GM23338 (cell line): ENCODE measurements around the gene CDC45. TPM values are rescaled to one million over a fixed set of nuclear protein-coding genes. Genes with fewer than 3 reads are reported as not detected.

Source experiments
- ATAC-seq: fragments of 200-7000 bp; cut with Tn5 transposase; 3 replicates; pipeline ENCODE4 v1.9.1; 2020
- DNase-seq: peaks from one replicate; pipeline ENCODE4 v3.0.0-alpha.2; 2015; ENCODE audit warnings: low spot score
- H2AFZ ChIP-seq: fragments of 200-600 bp; sonication (generic); 2 replicates; pipeline ENCODE4 v1.8.0; 2016; ENCODE audit warnings: antibody characterized with exemption, mild to moderate bottlenecking, moderate library complexity
- H3F3A ChIP-seq: fragments of 200-600 bp; sonication (generic); replicated peaks from 2 replicates; pipeline ENCODE4 v1.8.0; 2017; ENCODE audit warnings: antibody characterized with exemption, mixed run types, low read depth
- H3K27ac ChIP-seq: fragments of 200-600 bp; sonication (generic); 2 replicates; pipeline ENCODE4 v1.6.1; 2016; ENCODE audit warnings: low read depth
- H3K27me3 ChIP-seq: fragments of 200-600 bp; sonication (generic); 2 replicates; pipeline ENCODE4 v1.8.0; 2016; ENCODE audit warnings: mild to moderate bottlenecking, mixed run types, moderate library complexity; ENCODE audit not compliant: insufficient read depth
- H3K36me3 ChIP-seq: fragments of 200-600 bp; sonication (generic); 2 replicates; pipeline ENCODE4 v1.8.0; 2016; ENCODE audit warnings: mild to moderate bottlenecking; ENCODE audit not compliant: insufficient read depth
- H3K4me1 ChIP-seq: fragments of 200-600 bp; sonication (generic); 2 replicates; pipeline ENCODE4 v1.8.0; 2016; ENCODE audit warnings: mild to moderate bottlenecking, moderate library complexity; ENCODE audit not compliant: insufficient read depth
- H3K4me2 ChIP-seq: fragments of 200-600 bp; sonication (generic); 2 replicates; pipeline ENCODE4 v1.7.1; 2017; ENCODE audit warnings: mixed run types
- H3K4me3 ChIP-seq: fragments of 200-600 bp; sonication (generic); 2 replicates; pipeline ENCODE4 v1.6.1; 2016; ENCODE audit warnings: mixed run types
- H3K79me2 ChIP-seq: fragments of 200-600 bp; sonication (generic); replicated peaks from 2 replicates; pipeline ENCODE4 v1.8.0; 2017; ENCODE audit warnings: mild to moderate bottlenecking; ENCODE audit not compliant: insufficient read depth
- H3K9me2 ChIP-seq: fragments of 200-600 bp; sonication (generic); 2 replicates; pipeline ENCODE4 v1.8.0; 2017; ENCODE audit not compliant: insufficient read depth
- H4K20me1 ChIP-seq: fragments of 200-600 bp; sonication (generic); replicated peaks from 2 replicates; pipeline ENCODE4 v1.8.0; 2017; ENCODE audit warnings: mild to moderate bottlenecking; ENCODE audit not compliant: insufficient read depth
- H3K27ac Mint-ChIP-seq: 2 replicates; pipeline ENCODE4 v1.8.0; 2020; ENCODE audit warnings: inconsistent platforms, mild to moderate bottlenecking, moderate library complexity, mixed read lengths
- H3K27me3 Mint-ChIP-seq: 3 replicates; pipeline ENCODE4 v1.8.0; 2022; ENCODE audit warnings: low read depth, mild to moderate bottlenecking, moderate library complexity, mixed read lengths, inconsistent platforms; ENCODE audit not compliant: insufficient read depth, poor library complexity
- H3K36me3 Mint-ChIP-seq: 3 replicates; pipeline ENCODE4 v1.8.0; 2021; ENCODE audit warnings: low read depth, mild to moderate bottlenecking, inconsistent platforms, moderate library complexity, mixed read lengths
- H3K4me1 Mint-ChIP-seq: 3 replicates; pipeline ENCODE4 v1.8.0; 2020; ENCODE audit warnings: mild to moderate bottlenecking, inconsistent platforms, mixed read lengths
- H3K4me3 Mint-ChIP-seq: 3 replicates; pipeline ENCODE4 v1.8.0; 2021; ENCODE audit warnings: moderate library complexity, mild to moderate bottlenecking, inconsistent platforms, mixed read lengths
- H3K9me3 Mint-ChIP-seq: 3 replicates; pipeline ENCODE4 v1.8.0; 2020; ENCODE audit warnings: moderate library complexity, mild to moderate bottlenecking, inconsistent platforms, mixed read lengths
- CREB1 ChIP-seq: fragments of 250-450 bp; sonication (Bioruptor Pico); IDR thresholded peaks from 2 replicates; pipeline ENCODE4 v1.5.0; 2020; ENCODE audit warnings: low read depth, mild to moderate bottlenecking, moderate library complexity
- CTCF ChIP-seq, 2 experiments: fragments of 200-600 bp in 1 of 2; sonication (generic) in 1 of 2; conservative IDR thresholded peaks; 2 replicates each; pipeline versions ENCODE4 v1.5.1 to v1.6.1; 2016 to 2017; ENCODE audit warnings: antibody characterized with exemption in 2 of 2, low read depth in 2 of 2, mild to moderate bottlenecking in 2 of 2, moderate library complexity in 1 of 2
- EZH2 ChIP-seq: fragments of 200-600 bp; sonication (generic); IDR thresholded peaks from one replicate; pipeline ENCODE4 v1.8.0; 2017; ENCODE audit warnings: antibody characterized with exemption, mild to moderate bottlenecking, low read depth; ENCODE audit not compliant: unreplicated experiment
- EZH2phosphoT487 ChIP-seq: fragments of 200-600 bp; sonication (generic); IDR thresholded peaks from one replicate; pipeline ENCODE4 v1.8.1; 2018; ENCODE audit warnings: antibody characterized with exemption; ENCODE audit not compliant: unreplicated experiment
- NANOG ChIP-seq: IDR thresholded peaks from 2 replicates; pipeline ENCODE4 v1.6.1; 2016; ENCODE audit warnings: antibody characterized with exemption, borderline replicate concordance
- POLR2AphosphoS5 ChIP-seq: IDR thresholded peaks from 2 replicates; pipeline ENCODE4 v1.6.1; 2016; ENCODE audit warnings: antibody characterized with exemption, low read depth
- ZNF114 ChIP-seq: fragments of 250-450 bp; sonication (Bioruptor Pico); IDR thresholded peaks from 2 replicates; pipeline ENCODE4 v1.5.0; 2020; ENCODE audit warnings: mild to moderate bottlenecking, moderate library complexity
- ZNF462 ChIP-seq: fragments of 250-450 bp; sonication (Bioruptor Pico); IDR thresholded peaks from 2 replicates; pipeline ENCODE4 v1.5.0; 2020; ENCODE audit warnings: mild to moderate bottlenecking, moderate library complexity
- polyA plus RNA-seq: library from polyadenylated mRNA; unstranded; fragments of >200 nt; fragmentation: Nextera tagmentation; extraction: Ambion mirVana; gene quantifications from 2 replicates; pipeline ENCODE4 v1.2.1, GENCODE V29; 2016
- total RNA-seq: library from RNA; depleted of rRNA; stranded (reverse); fragments of >200 nt; shearing (Covaris generic); gene quantifications from 2 replicates; pipeline ENCODE4 v1.2.3, GENCODE V29; 2014
- TF ChIP-seq, protein P1 (sequence below): IDR thresholded peaks from 2 replicates; pipeline ENCODE4 v1.6.1; 2016; ENCODE audit warnings: antibody characterized with exemption
- TF ChIP-seq, protein P2 (sequence below): IDR thresholded peaks from one replicate; pipeline ENCODE4 v1.6.1; 2018; ENCODE audit warnings: antibody characterized with exemption; ENCODE audit not compliant: unreplicated experiment

The CDC45 gene
- total and polyA plus RNA-seq, 2 experiments from 2014 or later = 29.0 to 30.3 TPM

- TF ChIP-seq, protein P1, sequence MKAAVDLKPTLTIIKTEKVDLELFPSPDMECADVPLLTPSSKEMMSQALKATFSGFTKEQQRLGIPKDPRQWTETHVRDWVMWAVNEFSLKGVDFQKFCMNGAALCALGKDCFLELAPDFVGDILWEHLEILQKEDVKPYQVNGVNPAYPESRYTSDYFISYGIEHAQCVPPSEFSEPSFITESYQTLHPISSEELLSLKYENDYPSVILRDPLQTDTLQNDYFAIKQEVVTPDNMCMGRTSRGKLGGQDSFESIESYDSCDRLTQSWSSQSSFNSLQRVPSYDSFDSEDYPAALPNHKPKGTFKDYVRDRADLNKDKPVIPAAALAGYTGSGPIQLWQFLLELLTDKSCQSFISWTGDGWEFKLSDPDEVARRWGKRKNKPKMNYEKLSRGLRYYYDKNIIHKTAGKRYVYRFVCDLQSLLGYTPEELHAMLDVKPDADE = no peak
- TF ChIP-seq, protein P2, sequence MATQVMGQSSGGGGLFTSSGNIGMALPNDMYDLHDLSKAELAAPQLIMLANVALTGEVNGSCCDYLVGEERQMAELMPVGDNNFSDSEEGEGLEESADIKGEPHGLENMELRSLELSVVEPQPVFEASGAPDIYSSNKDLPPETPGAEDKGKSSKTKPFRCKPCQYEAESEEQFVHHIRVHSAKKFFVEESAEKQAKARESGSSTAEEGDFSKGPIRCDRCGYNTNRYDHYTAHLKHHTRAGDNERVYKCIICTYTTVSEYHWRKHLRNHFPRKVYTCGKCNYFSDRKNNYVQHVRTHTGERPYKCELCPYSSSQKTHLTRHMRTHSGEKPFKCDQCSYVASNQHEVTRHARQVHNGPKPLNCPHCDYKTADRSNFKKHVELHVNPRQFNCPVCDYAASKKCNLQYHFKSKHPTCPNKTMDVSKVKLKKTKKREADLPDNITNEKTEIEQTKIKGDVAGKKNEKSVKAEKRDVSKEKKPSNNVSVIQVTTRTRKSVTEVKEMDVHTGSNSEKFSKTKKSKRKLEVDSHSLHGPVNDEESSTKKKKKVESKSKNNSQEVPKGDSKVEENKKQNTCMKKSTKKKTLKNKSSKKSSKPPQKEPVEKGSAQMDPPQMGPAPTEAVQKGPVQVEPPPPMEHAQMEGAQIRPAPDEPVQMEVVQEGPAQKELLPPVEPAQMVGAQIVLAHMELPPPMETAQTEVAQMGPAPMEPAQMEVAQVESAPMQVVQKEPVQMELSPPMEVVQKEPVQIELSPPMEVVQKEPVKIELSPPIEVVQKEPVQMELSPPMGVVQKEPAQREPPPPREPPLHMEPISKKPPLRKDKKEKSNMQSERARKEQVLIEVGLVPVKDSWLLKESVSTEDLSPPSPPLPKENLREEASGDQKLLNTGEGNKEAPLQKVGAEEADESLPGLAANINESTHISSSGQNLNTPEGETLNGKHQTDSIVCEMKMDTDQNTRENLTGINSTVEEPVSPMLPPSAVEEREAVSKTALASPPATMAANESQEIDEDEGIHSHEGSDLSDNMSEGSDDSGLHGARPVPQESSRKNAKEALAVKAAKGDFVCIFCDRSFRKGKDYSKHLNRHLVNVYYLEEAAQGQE = no peak
- peak; percentile 6 for TF ChIP-seq EZH2
- no peak for TF ChIP-seq ZNF114
These were observed 44.7 kb downstream of the CDC45 start, which contains the start of gene CLDN5 (continued) for GRCh38 chr22:19524170-19525115.

DNA sequence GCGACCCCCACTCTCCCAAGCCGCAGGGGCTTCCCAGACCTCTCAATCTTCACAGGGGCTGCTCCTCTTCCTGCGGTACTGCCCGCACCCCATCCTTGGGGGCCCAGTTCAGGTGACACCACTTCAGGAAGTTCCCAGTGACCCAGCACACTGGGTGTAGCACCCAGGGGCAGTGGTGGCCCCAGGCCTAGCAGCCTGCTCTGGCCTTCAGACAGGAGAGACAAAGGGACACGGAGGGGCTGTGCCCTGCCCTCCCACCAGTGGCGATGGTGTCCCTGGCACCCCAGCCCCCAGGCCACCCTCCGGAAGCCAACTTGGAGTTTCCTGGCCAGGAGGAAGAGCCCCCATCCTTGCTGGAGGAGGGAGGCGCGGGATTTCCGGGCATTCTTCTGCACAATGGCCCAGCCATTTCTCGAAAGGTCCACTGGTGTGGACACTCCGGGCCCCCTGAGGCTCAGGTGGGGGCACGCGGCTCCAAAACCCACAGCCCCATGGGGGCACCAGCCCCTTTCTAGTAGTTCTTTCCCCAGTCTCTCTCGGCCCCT lies 45.5 kb downstream of the CDC45 start:
- Histone ChIP-seq H3F3A (peaks cover 11% of the 10 kb centered on the region; the same call in 1 of the 2 replicates), H3K4me2 (peak overlapping the region; percentile 93), H3K36me3 (no peaks in the 10 kb centered on the region), H3K27me3 (peaks cover 42% of the 10 kb centered on the region), H2AFZ (peak overlapping the region; percentile 95; the same call in 1 of the 2 replicates), H3K9me2 (no peaks in the 10 kb centered on the region), H3K27ac (no peak overlapping the region), H3K4me3 (peak overlapping the region; percentile 64), H4K20me1 (no peaks in the 10 kb centered on the region), H3K79me2 (no peaks in the 10 kb centered on the region), H3K4me1 (peaks cover 8% of the 10 kb centered on the region; the same call in 1 of the 2 replicates)
- Mint-ChIP-seq H3K4me3 (peak overlapping the region; percentile 78), H3K4me1 (peaks cover 9% of the 10 kb centered on the region), H3K27ac (no peak overlapping the region), H3K27me3 (peaks cover 33% of the 10 kb centered on the region), H3K36me3 (0 out of 3 replicates have a peak, but pooled peaks cover 3% of the 10 kb centered on the region), H3K9me3 (no peaks in the 10 kb centered on the region)
- no peak for DNase-seq
- ATAC-seq = no peak
- TF ChIP-seq CTCF (conservative IDR thresholded peaks at IDR 0.05; ENCODE audit: low read depth in 2 of 2) (no peak), CREB1 (CRISPR knock-in tag) (no peak), ZNF462 (CRISPR knock-in tag) (no peak), NANOG (no peak), EZH2phosphoT487 (no peak), EZH2 (no peak), POLR2AphosphoS5 (no peak), ZNF114 (no peak)
